Right kidney (tissue), 1 donor: ENCODE measurements around the gene LIAS.
"Not testable (repeated sequence)": the region's sequence is repeated elsewhere in the genome, so short reads cannot be mapped to it uniquely, and the experiment has no call there.

Experiments used
- DNase-seq: peaks from one replicate; pipeline ENCODE4 v3.0.0-alpha.2; 2016

Gene LIAS

GRCh38 chr4:39495446-39496213 is 36.8 kb downstream of the LIAS start:
- DNase-seq, result no peak

- DNase-seq, result no peak
Observed at GRCh38 chr4:39497909-39498726, 39.3 kb downstream of the LIAS start.

GRCh38 chr4:39498727-39499020 is 39.8 kb downstream of the LIAS start:
- no peak for DNase-seq

GRCh38 chr4:39502019-39502663 is 43.3 kb downstream of the LIAS start:
- no peak for DNase-seq

- not testable (repeated sequence) for DNase-seq
Observed at GRCh38 chr4:39502664-39503035, 43.8 kb downstream of the LIAS start.

GRCh38 chr4:39504538-39504937 is 45.7 kb downstream of the LIAS start:
- DNase-seq, result no peak

GRCh38 chr4:39505581-39505980 is 46.7 kb downstream of the LIAS start:
- DNase-seq, result no peak

GRCh38 chr4:39510348-39510929 is 51.6 kb downstream of the LIAS start:
- no peak for DNase-seq

- DNase-seq, result not testable (repeated sequence)
Observed at GRCh38 chr4:39514266-39514665, 55.4 kb downstream of the LIAS start.

- DNase-seq, result no peak
Observed at GRCh38 chr4:39514888-39515401, 56.1 kb downstream of the LIAS start.

GRCh38 chr4:39515669-39516401 is 57.0 kb downstream of the LIAS start:
- DNase-seq, result not testable (repeated sequence)

GRCh38 chr4:39516407-39516966 is 57.6 kb downstream of the LIAS start:
- DNase-seq, result no peak

- DNase-seq, result no peak
Observed at GRCh38 chr4:39518484-39518883, 59.6 kb downstream of the LIAS start.

GRCh38 chr4:39521253-39521919 is 62.5 kb downstream of the LIAS start:
- DNase-seq, result no peak

GRCh38 chr4:39522068-39522467 is 63.2 kb downstream of the LIAS start:
- no peak for DNase-seq

- no peak for DNase-seq
Observed at GRCh38 chr4:39524161-39524957, 65.5 kb downstream of the LIAS start.

- DNase-seq, result peak; percentile 38
Observed at GRCh38 chr4:39525822-39526690, 67.2 kb downstream of the LIAS start.

- peak; percentile 97 for DNase-seq
Observed at GRCh38 chr4:39526765-39527295, 68.0 kb downstream of the LIAS start.
